ENCODE results near the gene BCL2L14. TPM values are rescaled to one million over a fixed set of nuclear protein-coding genes. Genes with fewer than 3 reads are reported as not detected.

The BCL2L14 gene
- total RNA-seq, 1 experiment from 2014 or later = 0.90 TPM

DNA sequence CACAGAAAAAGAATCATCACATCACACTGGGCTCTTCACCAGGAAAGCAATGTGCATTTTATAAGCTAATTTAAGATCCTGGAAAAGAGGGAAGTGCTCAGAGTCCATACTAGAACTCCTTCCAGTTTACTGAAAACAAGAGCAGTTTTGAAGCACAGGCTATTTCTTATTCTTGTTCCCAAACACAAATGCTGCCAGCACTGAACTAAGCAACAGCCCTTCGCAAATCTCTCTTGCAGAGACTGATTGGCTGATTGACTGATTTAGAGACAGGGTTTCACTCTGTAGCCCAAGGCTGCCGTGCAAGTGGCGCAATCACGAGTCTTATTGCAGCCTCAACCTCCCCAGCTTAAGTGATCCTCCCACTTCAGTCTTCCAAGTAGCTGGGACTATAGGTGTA is 44.8 kb downstream of the BCL2L14 start:
- POLR2A ChIA-PET = no interaction called here
- DNase-seq (ENCODE audit: low spot score) (no peak), ATAC-seq (no peak)
- Mint-ChIP-seq H3K4me1 (no peaks in the 10 kb centered on the region), H3K36me3 (peaks cover 20% of the 10 kb centered on the region), H3K9me3 (no peaks in the 10 kb centered on the region), H3K4me3 (no peak overlapping the region), H3K27ac (peak overlapping the region; percentile 34), H3K27me3 (ENCODE audit: low read depth) (no peaks in the 10 kb centered on the region)
- CTCF ChIA-PET = no interaction called here
- TF ChIP-seq, protein P1, sequence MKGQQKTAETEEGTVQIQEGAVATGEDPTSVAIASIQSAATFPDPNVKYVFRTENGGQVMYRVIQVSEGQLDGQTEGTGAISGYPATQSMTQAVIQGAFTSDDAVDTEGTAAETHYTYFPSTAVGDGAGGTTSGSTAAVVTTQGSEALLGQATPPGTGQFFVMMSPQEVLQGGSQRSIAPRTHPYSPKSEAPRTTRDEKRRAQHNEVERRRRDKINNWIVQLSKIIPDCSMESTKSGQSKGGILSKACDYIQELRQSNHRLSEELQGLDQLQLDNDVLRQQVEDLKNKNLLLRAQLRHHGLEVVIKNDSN (CRISPR knock-in tag; IDR thresholded peaks at IDR 0.05) = no peak
- TF ChIP-seq, protein P2, sequence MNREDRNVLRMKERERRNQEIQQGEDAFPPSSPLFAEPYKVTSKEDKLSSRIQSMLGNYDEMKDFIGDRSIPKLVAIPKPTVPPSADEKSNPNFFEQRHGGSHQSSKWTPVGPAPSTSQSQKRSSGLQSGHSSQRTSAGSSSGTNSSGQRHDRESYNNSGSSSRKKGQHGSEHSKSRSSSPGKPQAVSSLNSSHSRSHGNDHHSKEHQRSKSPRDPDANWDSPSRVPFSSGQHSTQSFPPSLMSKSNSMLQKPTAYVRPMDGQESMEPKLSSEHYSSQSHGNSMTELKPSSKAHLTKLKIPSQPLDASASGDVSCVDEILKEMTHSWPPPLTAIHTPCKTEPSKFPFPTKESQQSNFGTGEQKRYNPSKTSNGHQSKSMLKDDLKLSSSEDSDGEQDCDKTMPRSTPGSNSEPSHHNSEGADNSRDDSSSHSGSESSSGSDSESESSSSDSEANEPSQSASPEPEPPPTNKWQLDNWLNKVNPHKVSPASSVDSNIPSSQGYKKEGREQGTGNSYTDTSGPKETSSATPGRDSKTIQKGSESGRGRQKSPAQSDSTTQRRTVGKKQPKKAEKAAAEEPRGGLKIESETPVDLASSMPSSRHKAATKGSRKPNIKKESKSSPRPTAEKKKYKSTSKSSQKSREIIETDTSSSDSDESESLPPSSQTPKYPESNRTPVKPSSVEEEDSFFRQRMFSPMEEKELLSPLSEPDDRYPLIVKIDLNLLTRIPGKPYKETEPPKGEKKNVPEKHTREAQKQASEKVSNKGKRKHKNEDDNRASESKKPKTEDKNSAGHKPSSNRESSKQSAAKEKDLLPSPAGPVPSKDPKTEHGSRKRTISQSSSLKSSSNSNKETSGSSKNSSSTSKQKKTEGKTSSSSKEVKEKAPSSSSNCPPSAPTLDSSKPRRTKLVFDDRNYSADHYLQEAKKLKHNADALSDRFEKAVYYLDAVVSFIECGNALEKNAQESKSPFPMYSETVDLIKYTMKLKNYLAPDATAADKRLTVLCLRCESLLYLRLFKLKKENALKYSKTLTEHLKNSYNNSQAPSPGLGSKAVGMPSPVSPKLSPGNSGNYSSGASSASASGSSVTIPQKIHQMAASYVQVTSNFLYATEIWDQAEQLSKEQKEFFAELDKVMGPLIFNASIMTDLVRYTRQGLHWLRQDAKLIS (CRISPR knock-in tag; IDR thresholded peaks at IDR 0.05; ENCODE audit: borderline replicate concordance) = no peak
- TF ChIP-seq MYBL2 (CRISPR knock-in tag; IDR thresholded peaks at IDR 0.05) = no peak
- no peak for TF ChIP-seq RELA (CRISPR knock-in tag; IDR thresholded peaks at IDR 0.05; ENCODE audit: borderline replicate concordance)
- TF ChIP-seq, protein P3, sequence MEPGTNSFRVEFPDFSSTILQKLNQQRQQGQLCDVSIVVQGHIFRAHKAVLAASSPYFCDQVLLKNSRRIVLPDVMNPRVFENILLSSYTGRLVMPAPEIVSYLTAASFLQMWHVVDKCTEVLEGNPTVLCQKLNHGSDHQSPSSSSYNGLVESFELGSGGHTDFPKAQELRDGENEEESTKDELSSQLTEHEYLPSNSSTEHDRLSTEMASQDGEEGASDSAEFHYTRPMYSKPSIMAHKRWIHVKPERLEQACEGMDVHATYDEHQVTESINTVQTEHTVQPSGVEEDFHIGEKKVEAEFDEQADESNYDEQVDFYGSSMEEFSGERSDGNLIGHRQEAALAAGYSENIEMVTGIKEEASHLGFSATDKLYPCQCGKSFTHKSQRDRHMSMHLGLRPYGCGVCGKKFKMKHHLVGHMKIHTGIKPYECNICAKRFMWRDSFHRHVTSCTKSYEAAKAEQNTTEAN (CRISPR knock-in tag; IDR thresholded peaks at IDR 0.05) = no peak
- TF ChIP-seq ZBTB21 (CRISPR knock-in tag; IDR thresholded peaks at IDR 0.05; ENCODE audit: borderline replicate concordance) = no peak
- TF ChIP-seq ERG (CRISPR knock-in tag; IDR thresholded peaks at IDR 0.05) = no peak
- no peak for TF ChIP-seq ESRRA (CRISPR knock-in tag; IDR thresholded peaks at IDR 0.05; ENCODE audit: borderline replicate concordance)
- no peak for TF ChIP-seq GRHL2 (CRISPR knock-in tag; IDR thresholded peaks at IDR 0.05; ENCODE audit: insufficient replicate concordance, severe bottlenecking)
- TF ChIP-seq CREB1 (CRISPR knock-in tag; IDR thresholded peaks at IDR 0.05) = no peak

GRCh38 chr12:12116677-12117076 is 45.9 kb downstream of the BCL2L14 start:
- Mint-ChIP-seq H3K36me3 (peaks cover 27% of the 10 kb centered on the region), H3K9me3 (no peaks in the 10 kb centered on the region), H3K27ac (0 out of 2 replicates have a peak overlapping the region, but pooled peaks have one; percentile 27), H3K27me3 (ENCODE audit: low read depth) (no peaks in the 10 kb centered on the region), H3K4me3 (no peak overlapping the region), H3K4me1 (no peaks in the 10 kb centered on the region)
- ATAC-seq (no peak), DNase-seq (ENCODE audit: low spot score) (no peak)
- ChIA-PET CTCF (interaction anchor here (0.9 kb wide), 1 partner anchor 219 kb away, joined by 3 read pairs; no protein-coding TSS in a partner anchor), POLR2A (no interaction called here)
- no peak for TF ChIP-seq NFE2L1 (CRISPR knock-in tag; IDR thresholded peaks at IDR 0.05)
- TF ChIP-seq, protein P4, sequence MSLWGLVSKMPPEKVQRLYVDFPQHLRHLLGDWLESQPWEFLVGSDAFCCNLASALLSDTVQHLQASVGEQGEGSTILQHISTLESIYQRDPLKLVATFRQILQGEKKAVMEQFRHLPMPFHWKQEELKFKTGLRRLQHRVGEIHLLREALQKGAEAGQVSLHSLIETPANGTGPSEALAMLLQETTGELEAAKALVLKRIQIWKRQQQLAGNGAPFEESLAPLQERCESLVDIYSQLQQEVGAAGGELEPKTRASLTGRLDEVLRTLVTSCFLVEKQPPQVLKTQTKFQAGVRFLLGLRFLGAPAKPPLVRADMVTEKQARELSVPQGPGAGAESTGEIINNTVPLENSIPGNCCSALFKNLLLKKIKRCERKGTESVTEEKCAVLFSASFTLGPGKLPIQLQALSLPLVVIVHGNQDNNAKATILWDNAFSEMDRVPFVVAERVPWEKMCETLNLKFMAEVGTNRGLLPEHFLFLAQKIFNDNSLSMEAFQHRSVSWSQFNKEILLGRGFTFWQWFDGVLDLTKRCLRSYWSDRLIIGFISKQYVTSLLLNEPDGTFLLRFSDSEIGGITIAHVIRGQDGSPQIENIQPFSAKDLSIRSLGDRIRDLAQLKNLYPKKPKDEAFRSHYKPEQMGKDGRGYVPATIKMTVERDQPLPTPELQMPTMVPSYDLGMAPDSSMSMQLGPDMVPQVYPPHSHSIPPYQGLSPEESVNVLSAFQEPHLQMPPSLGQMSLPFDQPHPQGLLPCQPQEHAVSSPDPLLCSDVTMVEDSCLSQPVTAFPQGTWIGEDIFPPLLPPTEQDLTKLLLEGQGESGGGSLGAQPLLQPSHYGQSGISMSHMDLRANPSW (CRISPR knock-in tag; conservative IDR thresholded peaks at IDR 0.05; ENCODE audit: low read depth) = no peak
- no peak for TF ChIP-seq E2F5 (CRISPR knock-in tag; IDR thresholded peaks at IDR 0.05)
- TF ChIP-seq PRRX2 (CRISPR knock-in tag; IDR thresholded peaks at IDR 0.05) = no peak
- TF ChIP-seq, protein P3 (CRISPR knock-in tag; IDR thresholded peaks at IDR 0.05) = no peak
- no peak for TF ChIP-seq ZNF232 (CRISPR knock-in tag; IDR thresholded peaks at IDR 0.05)
- TF ChIP-seq, protein P5, sequence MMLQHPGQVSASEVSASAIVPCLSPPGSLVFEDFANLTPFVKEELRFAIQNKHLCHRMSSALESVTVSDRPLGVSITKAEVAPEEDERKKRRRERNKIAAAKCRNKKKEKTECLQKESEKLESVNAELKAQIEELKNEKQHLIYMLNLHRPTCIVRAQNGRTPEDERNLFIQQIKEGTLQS (CRISPR knock-in tag; conservative IDR thresholded peaks at IDR 0.05) = no peak
- no peak for TF ChIP-seq ZNF281 (CRISPR knock-in tag; IDR thresholded peaks at IDR 0.05)

All from WTC11 (cell line).